GM19043 (cell line): Measurements from ENCODE around the gene ADRM1.

Experiments
- ATAC-seq: cut with Tn5 transposase; IDR thresholded peaks from one replicate; pipeline ENCODE4 v1.9.1; 2021; ENCODE audit warnings: low read depth; ENCODE audit not compliant: unreplicated experiment

ADRM1 gene

DNA sequence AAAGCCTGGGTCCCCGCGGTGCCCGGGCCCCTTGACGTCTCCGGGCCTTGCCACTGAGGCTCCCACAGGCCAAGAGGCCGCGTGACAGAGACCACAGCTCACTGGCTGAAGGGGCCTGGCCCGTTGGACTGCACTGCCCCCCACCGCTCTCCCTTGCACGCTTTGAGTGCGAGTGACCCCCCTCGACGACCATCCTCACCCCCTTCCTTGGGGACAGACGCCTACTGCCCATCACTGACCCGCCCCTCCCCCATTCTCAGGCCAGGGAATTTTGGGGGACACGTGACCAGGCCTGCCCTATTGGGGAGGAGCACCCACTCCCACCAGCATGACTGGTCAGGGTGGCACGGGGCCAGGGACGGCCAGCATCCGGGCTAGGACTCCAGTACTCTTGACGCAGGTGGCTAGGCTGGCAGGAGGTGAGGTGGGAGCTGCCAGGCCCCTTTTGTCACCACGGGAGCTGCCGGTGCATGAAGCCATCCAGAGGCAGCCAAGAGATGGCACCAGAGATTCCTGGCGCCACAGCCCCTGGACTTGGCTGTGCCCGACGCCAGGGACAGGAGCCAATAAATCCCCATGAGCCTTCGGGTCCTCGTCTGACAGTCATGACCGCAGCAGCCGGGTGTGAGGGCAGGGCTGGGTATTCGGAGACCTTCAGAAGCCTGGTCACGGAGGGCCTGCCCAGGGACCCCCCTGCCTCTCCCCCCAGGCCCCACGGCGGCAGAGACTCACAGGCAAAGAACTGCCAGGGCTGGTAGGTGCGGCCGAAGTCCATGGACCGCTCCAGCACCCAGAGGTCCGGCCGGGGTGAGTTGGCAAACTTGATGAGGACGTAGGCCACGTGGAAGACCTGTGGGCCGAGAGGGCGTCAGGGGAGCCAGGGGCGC is 49.8 kb downstream of the ADRM1 start:
- no peak for ATAC-seq

DNA sequence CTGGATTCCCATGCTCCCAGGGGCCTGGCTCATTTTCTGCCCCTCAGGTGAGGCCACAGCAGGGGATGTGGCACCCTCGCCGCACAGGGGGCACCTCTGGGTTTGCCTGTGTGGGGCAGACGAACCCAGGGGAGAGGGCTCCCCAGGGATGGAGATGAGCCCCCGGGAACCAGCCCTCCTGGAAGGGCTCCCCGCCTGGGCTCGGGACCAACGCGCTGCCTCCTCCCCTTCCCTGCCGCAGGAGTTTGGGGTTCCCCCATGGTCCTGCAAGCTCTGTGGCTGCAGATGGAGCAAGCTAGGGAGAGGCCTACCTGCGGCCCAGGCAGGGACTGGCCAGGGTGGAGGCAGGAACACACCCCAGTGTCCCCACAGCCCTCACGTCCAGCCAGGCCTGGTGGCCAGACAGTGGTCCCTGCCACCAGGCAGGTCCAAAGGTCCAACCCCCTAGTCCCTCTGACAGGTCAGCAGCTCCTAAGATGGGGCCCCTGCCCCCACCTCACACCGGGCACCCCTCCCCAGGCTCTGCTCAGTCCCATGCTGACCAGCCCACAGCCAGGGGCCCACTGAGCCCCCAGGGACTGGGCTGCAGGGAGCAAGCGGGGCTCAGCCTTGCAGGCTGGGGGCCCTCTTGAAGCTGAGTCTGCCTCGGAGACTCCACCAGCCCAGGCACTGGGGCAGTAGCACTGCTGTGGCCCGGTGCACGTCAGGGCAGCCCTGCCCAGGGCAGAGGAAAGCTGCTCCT is 50.7 kb downstream of the ADRM1 start:
- no peak for ATAC-seq

DNA sequence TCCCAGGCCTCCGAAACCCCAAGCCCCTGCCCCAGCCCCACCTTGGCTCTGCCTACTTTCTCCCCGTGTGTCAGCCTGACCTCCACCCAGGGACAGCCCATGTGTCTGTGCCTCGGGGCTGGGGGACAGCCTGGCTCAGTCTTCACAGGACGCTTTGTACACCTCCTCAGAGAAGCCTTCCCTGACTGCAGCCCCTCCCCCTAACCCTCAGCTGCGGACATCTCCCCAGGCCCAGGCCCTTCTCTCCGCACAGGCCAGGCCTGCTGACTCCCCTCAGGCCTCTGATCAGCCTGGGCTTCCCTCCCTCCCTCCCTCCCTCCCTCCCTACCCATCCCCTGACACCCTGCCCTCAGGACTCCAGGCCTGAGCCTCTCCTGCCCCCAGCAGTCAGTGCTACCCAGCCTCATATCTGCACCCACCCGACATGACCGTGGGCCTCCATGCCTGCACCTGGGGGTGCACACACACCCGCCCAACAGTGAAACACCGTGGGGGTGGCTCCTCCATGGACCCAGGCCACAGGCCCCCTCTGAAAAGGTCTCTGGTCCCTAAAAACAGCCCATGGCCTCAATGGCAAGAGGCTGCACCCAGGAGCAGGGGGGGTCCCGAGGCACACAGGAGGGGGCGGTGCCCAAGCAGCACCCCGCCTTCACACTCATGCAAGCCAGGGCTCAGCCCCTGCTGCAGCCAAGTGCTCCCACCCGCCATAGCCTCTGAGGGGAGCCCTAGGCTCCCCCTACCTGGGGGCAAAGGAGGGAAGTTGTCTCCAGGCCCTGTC is 51.4 kb downstream of the ADRM1 start:
- no peak for ATAC-seq

DNA sequence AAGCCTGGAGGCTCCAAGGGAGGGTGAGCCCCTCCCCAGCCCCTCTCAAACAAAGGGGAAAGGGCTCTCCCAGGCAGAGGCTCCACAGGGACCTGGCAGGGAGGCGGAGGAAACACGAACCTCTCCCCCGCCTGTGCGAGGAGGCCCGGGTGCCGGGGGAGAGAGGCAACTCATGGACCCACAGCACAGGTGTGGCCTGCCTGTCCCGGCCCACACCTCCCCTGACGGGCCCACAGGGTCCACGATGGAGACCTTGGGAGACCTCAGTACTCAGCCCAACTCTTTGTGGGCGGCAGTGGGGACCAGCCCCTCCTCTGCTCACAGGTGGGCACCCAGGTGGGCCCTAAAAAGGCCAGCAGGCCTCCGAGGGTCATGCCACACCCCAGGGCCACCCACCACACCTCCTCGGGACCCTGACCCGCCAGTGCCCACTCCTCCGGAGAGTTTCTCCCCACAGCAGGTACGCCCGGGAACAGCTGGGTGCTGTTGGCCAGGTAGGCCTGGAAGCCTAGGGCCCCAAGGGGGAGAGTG is 52.1 kb downstream of the ADRM1 start:
- ATAC-seq, result no peak

- ATAC-seq, result no peak
Observed at GRCh38 chr20:62355516-62355877, 52.7 kb downstream of the ADRM1 start.

GRCh38 chr20:62355878-62356588 is 53.2 kb downstream of the ADRM1 start:
- ATAC-seq, result no peak

GRCh38 chr20:62356589-62357186 is 53.9 kb downstream of the ADRM1 start:
- no peak for ATAC-seq

- no peak for ATAC-seq
Observed at GRCh38 chr20:62357187-62357667, 54.4 kb downstream of the ADRM1 start.

DNA sequence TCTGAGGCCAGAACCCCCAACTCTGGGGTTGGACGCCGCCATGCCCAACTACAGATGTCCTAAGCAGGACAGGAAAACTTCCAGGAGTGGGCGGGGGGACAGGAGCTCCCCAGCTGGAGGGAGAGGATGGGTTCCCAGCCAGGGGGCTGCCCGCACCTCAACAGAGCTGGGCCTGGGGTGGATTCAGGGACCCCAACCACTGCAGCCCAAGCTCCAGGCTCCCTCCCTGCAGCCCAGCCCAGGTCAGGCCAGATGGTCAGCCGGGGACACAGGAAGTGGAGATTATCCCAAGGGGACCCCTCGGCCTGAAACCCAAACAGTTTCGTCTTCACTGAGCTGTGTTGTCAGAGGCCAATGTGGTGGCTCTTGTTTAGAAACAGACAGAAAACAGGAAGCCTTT is 54.9 kb downstream of the ADRM1 start:
- ATAC-seq, result no peak
